OCI-LY3 (cell line): ENCODE results near the gene NEU1.
"Not testable (repeated sequence)": the region's sequence is repeated elsewhere in the genome, so short reads cannot be mapped to it uniquely, and the experiment has no call there.

ENCODE experiments used
- H2AFZ ChIP-seq: fragments of 200-600, 300-600 bp; shearing (Covaris generic); 2 replicates; pipeline ENCODE4 v1.6.0; 2014; ENCODE audit warnings: antibody characterized with exemption, low read depth, low read length
- H3K27ac ChIP-seq: fragments of 200-600, 300-600 bp; sonication (generic); 2 replicates; pipeline ENCODE4 v1.5.1; 2014; ENCODE audit warnings: mild to moderate bottlenecking, low read length, moderate library complexity, mixed read lengths
- H3K27me3 ChIP-seq: fragments of 200-600, 300-600 bp; sonication (generic); 2 replicates; pipeline ENCODE4 v1.6.1; 2014; ENCODE audit warnings: low read depth, low read length, mixed read lengths
- H3K36me3 ChIP-seq: fragments of 200-600, 300-600 bp; sonication (generic); replicated peaks from 2 replicates; pipeline ENCODE3; 2014; ENCODE audit warnings: low read depth, low read length, mixed read lengths
- H3K4me1 ChIP-seq: fragments of 300-600, 200-600 bp; sonication (generic); 2 replicates; pipeline ENCODE4 v1.6.1; 2014; ENCODE audit warnings: low read length, mixed read lengths
- H3K4me2 ChIP-seq: fragments of 200-600, 300-600 bp; sonication (generic); 2 replicates; pipeline ENCODE4 v1.6.1; 2014; ENCODE audit warnings: low read length, mixed read lengths
- H3K4me3 ChIP-seq: fragments of 300-600, 200-600 bp; sonication (generic); 2 replicates; pipeline ENCODE4 v1.5.1; 2014; ENCODE audit warnings: antibody characterized with exemption, mild to moderate bottlenecking, low read length, moderate library complexity
- H3K79me2 ChIP-seq: fragments of 300-600, 200-600 bp; shearing (Covaris generic); 2 replicates; pipeline ENCODE4 v1.6.1; 2014; ENCODE audit warnings: mild to moderate bottlenecking, low read length, mixed read lengths
- H3K9ac ChIP-seq: fragments of 300-600, 200-600 bp; shearing (Covaris generic); 2 replicates; pipeline ENCODE4 v1.6.0; 2014; ENCODE audit warnings: mild to moderate bottlenecking, low read length, moderate library complexity
- H3K9me3 ChIP-seq: fragments of 200-600, 300-600 bp; shearing (Covaris generic); 2 replicates; pipeline ENCODE4 v1.6.1; 2014; ENCODE audit warnings: low read length, mixed read lengths; ENCODE audit not compliant: insufficient read depth
- H4K20me1 ChIP-seq: fragments of 200-600, 300-600 bp; sonication (generic); 2 replicates; pipeline ENCODE4 v1.6.1; 2016; ENCODE audit warnings: low read length, mixed read lengths; ENCODE audit not compliant: insufficient read depth
- EZH2phosphoT487 ChIP-seq: fragments of 200-600 bp; shearing (Covaris generic); IDR thresholded peaks from 2 replicates; pipeline ENCODE4 v1.6.1; 2018; ENCODE audit warnings: antibody characterized with exemption, mixed run types, low read depth
- TF ChIP-seq, protein P1 (sequence below): fragments of 200-600, 300-600 bp; sonication (generic); IDR thresholded peaks from 2 replicates; pipeline ENCODE4 v1.5.1; 2014; ENCODE audit warnings: antibody characterized with exemption, low read length, low read depth

The NEU1 gene

GRCh38 chr6:31859923-31860322, 2.7 kb downstream of the NEU1 start:
- Histone ChIP-seq H3K4me2 (no peak overlapping the region), H4K20me1 (no peaks in the 10 kb centered on the region), H3K79me2 (peaks cover 6% of the 10 kb centered on the region), H3K36me3 (peaks cover 3% of the 10 kb centered on the region), H3K4me1 (peaks cover 5% of the 10 kb centered on the region), H2AFZ (no peak overlapping the region), H3K27me3 (no peaks in the 10 kb centered on the region), H3K27ac (no peak overlapping the region), H3K4me3 (no peak overlapping the region), H3K9me3 (no peaks in the 10 kb centered on the region), H3K9ac (no peak overlapping the region)
- no peak for TF ChIP-seq EZH2phosphoT487
- TF ChIP-seq, protein P1, sequence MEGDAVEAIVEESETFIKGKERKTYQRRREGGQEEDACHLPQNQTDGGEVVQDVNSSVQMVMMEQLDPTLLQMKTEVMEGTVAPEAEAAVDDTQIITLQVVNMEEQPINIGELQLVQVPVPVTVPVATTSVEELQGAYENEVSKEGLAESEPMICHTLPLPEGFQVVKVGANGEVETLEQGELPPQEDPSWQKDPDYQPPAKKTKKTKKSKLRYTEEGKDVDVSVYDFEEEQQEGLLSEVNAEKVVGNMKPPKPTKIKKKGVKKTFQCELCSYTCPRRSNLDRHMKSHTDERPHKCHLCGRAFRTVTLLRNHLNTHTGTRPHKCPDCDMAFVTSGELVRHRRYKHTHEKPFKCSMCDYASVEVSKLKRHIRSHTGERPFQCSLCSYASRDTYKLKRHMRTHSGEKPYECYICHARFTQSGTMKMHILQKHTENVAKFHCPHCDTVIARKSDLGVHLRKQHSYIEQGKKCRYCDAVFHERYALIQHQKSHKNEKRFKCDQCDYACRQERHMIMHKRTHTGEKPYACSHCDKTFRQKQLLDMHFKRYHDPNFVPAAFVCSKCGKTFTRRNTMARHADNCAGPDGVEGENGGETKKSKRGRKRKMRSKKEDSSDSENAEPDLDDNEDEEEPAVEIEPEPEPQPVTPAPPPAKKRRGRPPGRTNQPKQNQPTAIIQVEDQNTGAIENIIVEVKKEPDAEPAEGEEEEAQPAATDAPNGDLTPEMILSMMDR = no peak

DNA sequence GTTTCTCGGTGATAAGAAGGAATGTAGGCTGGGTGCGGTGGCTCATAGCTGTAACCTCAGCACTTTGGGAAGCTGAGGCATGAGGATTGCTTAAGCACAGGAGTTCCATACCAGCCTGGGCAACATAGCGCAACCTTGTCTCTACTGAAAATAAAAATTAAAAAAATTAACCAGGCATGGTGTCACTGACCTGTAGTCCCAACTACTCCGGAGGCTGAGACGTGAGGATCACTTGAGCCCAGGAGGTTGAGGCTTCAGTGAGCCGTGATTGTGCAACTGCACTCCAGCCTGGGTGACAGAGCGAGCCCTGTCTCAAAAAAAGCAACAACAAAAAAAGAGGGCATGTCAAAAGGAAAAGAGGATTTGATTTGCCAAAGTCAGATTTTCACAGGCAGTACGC, 3.9 kb downstream of the NEU1 start:
- H3K36me3 ChIP-seq = peaks cover 3% of the 10 kb centered on the region
- no peaks in the 10 kb centered on the region for H4K20me1 ChIP-seq
- no peak overlapping the region for H3K4me2 ChIP-seq
- H3K79me2 ChIP-seq = peaks cover 6% of the 10 kb centered on the region
- no peak for TF ChIP-seq EZH2phosphoT487
- TF ChIP-seq, protein P1 = no peak
- no peaks in the 10 kb centered on the region for H3K9me3 ChIP-seq
- H3K27me3 ChIP-seq = no peaks in the 10 kb centered on the region
- no peak overlapping the region for H3K4me3 ChIP-seq
- H3K9ac ChIP-seq = no peak overlapping the region
- no peak overlapping the region for H2AFZ ChIP-seq
- peaks cover 5% of the 10 kb centered on the region for H3K4me1 ChIP-seq
- H3K27ac ChIP-seq = no peak overlapping the region

DNA sequence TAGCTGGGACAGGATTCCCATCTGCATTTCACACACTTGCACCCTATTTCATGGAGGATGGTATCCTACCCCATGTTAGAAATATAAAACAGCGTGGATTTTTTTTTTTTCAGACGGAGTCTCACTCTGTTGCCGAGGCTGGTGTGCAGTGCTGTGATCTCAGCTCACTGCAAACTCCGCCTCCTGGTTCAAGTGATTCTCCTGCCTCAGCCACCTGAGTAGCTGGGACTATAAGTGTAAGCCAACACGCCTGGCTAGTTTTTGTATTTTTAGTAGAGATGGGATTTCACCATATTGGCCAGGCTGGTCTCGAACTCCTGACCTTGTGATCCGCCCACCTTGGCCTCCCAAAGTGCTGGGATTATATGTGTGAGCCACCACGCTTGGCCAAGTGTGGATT, 4.8 kb downstream of the NEU1 start:
- not testable (repeated sequence) for H3K4me1 ChIP-seq, H3K27ac ChIP-seq, H3K36me3 ChIP-seq, H3K9ac ChIP-seq, H4K20me1 ChIP-seq, H2AFZ ChIP-seq, H3K79me2 ChIP-seq, H3K4me3 ChIP-seq, H3K4me2 ChIP-seq, H3K9me3 ChIP-seq, H3K27me3 ChIP-seq

DNA sequence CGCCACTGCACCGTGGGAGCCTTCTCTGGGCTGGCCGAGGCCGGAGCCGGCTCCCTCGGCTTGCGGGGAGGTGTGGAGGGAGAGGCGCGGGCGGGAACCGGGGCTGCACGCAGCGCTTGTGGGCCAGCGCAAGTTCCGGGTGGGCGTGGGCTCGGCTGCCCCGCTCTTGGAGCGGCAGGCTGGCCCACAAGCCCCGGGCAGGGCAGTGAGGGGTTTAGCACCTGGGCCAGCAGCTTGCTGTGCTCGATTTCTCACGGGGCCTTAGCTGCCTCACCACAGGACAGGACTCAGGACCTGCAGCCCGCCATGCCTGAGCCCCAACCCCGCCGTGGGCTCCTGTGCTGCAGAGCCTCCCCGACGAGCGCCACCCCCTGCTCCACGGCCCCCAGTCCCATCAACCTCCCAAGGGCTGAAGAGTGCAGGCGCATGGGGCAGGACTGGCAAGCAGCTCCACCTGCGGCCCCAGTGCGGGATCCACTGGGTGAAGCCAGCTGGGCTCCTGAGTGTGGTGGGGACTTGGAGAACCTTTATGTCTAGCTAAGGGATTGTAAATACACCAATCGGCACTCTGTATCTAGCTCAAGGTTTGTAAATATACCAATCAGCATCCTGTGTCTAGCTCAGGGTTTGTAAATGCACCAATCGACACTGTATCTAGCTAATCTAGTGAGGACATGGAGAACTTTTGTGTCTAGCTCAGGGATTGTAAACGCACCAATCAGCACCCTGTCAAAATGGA, 10.5 kb downstream of the NEU1 start:
- not testable (repeated sequence) for H2AFZ ChIP-seq, H4K20me1 ChIP-seq, H3K79me2 ChIP-seq, H3K9me3 ChIP-seq, H3K27ac ChIP-seq, H3K27me3 ChIP-seq, H3K9ac ChIP-seq, H3K4me1 ChIP-seq, H3K36me3 ChIP-seq, H3K4me3 ChIP-seq, H3K4me2 ChIP-seq

DNA sequence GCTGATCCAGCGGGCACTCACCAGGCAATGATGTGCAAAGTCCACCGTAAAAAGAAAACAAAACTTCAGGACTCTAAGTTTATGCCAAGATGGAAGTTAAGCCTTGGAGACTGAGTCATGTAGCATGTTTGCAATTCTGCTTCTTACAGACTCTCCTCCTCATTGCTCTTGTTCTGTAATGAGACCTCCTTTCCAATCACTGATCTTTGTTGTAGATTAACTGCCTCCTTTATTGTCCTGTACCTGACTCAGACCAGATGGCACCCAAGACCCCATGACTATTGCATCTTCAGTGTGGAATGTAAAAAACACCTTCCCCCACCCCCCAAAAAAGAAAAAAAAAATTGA, 11.2 kb downstream of the NEU1 start:
- Histone ChIP-seq H3K4me2 (no peak overlapping the region), H3K4me1 (no peaks in the 10 kb centered on the region)
- TF ChIP-seq EZH2phosphoT487 = no peak
- TF ChIP-seq, protein P1 = no peak

More for the DNA sequence above, 11.2 kb downstream of the NEU1 start:
- no peaks in the 10 kb centered on the region for H3K27me3 ChIP-seq
- H3K36me3 ChIP-seq = no peaks in the 10 kb centered on the region
- H3K4me3 ChIP-seq = no peak overlapping the region
- H3K9ac ChIP-seq = no peak overlapping the region
- no peaks in the 10 kb centered on the region for H3K79me2 ChIP-seq
- H4K20me1 ChIP-seq = no peaks in the 10 kb centered on the region
- no peak overlapping the region for H2AFZ ChIP-seq
- no peaks in the 10 kb centered on the region for H3K9me3 ChIP-seq
- H3K27ac ChIP-seq = no peak overlapping the region
